Mesenteric fat pad (tissue), 1 donor: ENCODE results near the gene RAPGEF4. TPM values are rescaled to one million over a fixed set of nuclear protein-coding genes. Genes with fewer than 3 reads are reported as not detected.
"Not testable (repeated sequence)": the region's sequence is repeated elsewhere in the genome, so short reads cannot be mapped to it uniquely, and the experiment has no call there.

ENCODE experiments used
- DNase-seq: peaks from one replicate; pipeline ENCODE4 v3.0.0-alpha.2; 2020; ENCODE audit warnings: low spot score
- total RNA-seq: library from RNA; stranded (reverse); fragmentation: NEBNext Ultra II Directional; extraction: Animal tissue kit (Norgen Biotek cat#: 25700); gene quantifications from one replicate; pipeline ENCODE4 v1.2.1, GENCODE V29; 2021
- donor health status: DM: yes; HTN: yes; CAD: no.

Gene RAPGEF4
- total RNA-seq, 1 donor from 2014 or later, result 10.4 TPM

DNA sequence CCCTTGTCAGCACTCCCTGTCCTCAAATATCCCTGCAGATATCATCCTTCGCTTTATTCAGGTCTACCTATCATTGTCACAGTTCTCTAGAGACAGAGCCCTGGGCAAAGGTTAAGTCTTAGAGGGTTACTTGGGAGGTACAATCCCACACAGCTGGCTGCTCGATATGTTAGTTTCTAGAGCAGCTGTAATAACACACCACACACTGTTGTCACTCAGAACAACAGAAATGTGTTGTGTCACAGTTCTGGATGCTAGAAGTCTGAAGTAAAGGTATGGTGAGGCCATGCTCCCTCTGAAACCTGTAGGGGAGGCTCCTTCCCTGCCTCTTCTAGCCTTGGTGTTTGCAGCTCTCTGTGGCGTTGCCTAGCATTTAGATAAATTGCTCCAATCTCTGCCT lies 9.9 kb upstream of the RAPGEF4 start:
- no peak for DNase-seq

GRCh38 chr2:172726172-172726735 lies 9.4 kb upstream of the RAPGEF4 start:
- no peak for DNase-seq

- DNase-seq, result no peak
Measured at GRCh38 chr2:172730411-172730810, 5.2 kb upstream of the RAPGEF4 start.

DNA sequence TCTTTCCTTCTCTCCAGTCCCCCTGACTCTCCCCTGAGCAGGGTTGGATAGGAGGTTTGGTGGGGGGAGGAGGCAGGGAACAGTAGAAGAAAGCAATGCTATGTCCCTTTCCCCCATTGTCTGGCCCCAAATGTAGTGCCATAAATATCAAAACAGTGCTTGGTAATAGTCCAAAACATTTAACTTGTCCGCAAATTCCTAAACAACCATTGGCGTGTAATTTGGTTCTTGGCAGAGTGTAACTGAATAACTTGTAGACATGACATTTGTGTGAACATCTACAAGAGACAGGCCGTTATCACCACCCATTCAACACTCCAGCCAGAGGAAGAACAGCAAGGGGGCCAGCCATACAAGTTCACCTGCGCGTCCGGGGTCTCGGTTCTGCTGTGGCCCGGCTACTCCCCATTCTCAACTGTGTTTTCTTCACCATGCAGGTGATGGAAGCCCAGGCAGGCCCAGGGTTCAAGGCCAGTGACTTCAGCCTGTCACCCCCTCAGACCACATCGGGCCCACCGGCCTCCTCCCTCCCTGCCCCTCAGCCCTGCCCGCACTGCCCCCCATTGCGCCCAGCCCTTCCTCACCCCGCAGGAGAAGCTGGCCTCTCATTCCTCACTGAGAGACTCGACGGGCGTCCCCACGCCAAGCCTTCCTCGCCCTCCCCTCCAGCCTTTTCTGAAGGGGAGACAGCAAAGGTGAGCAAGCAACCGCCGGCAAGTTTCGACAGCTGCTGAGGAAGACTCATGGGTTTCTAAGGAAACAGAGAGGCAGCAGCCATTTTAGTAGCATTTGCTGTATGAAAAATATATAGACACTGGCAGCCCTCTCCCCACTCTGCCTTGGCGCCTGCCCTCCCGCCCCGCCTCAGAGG lies 699 bp upstream of the RAPGEF4 start:
- no peak for DNase-seq

- no peak for DNase-seq
Measured at GRCh38 chr2:172736424-172737174, 954 bp downstream of the RAPGEF4 start.

DNA sequence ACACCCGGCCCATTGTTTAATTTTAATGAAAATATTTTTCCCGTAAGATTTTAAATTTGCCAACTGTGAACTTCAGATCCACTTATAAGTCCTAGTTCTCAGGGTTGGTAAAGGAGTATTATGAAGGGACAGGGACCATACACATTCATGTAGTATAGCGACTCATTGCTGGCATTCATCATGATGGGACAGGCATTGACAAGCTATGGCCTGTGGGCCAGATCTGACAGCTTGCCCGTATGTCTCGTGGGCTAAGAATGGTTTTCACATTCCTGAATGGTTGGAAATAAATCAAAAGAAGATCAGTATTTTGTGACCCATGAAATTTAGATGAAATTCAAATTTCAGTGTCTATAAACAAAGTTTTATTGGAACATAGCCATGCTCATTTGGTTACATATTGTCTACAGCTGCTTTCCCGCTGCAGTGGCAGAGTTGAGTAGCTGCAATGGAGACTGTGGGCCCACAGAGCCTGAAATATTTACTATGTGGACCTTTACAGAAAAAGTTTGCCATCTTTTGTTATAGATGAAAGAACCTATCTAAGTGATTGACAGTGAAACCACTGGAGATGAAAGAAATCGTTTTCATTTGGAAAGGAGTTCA lies 4.1 kb downstream of the RAPGEF4 start:
- DNase-seq, result no peak

GRCh38 chr2:172740856-172741255 lies 5.2 kb downstream of the RAPGEF4 start:
- no peak for DNase-seq

GRCh38 chr2:172742931-172743540 lies 7.4 kb downstream of the RAPGEF4 start:
- DNase-seq, result no peak

DNA sequence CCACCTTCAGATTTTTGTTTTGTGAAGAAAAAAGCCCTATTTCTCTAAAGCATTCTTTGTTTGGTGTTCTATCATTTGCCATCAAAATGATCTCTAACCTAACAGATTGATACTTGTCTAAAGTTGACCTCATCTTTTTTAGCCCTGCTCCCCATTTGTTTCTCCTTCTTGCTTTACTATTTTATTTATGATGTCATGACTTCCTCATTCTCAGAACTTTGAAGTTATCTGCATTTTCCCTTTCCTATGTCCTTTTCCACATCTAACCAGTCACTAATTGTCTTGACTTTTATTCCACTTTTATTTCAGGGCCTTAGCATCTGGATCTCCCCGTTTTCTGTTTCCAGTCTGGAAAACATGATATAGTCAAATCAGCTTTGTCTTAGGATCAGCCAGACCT lies 8.3 kb downstream of the RAPGEF4 start:
- DNase-seq, result no peak

DNA sequence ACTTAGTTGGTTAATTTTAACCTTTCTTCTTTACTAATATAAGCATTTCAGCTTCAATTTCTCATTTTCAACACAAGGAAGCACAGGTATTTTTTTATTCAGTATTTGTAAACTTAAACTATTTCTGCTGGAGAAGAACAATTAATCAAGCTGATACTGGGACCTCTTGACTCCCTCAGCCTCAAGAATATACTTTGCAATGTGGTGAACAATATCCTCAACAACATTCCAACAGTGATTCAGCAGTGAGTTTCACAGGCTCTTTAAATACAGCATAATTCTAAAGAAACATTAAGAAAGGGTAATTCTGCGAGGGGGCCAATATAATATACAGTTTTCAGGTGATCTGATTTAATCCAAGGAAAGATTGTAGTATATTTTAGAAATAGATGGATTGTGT lies 10.0 kb downstream of the RAPGEF4 start:
- no peak for DNase-seq

GRCh38 chr2:172748543-172748942 lies 12.9 kb downstream of the RAPGEF4 start:
- not testable (repeated sequence) for DNase-seq

DNA sequence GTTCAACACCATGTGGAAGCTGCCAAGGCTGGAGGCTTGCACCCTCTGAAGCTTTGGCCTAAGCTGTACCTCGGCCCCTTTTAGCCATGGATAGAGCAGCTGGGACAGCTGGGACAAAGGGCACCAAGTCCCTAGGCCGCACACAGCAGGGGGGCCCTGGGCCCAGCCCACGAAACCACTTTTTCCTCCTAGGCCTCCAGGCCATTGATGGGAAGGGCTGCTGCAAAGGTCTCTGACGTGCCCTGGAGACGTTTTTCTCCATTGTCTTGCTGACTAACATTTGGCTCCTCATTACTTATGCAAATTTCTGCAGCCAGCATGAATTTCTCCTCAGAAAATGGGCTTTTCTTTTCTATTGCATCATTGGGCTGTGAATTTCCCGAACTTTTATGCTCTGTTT lies 13.7 kb downstream of the RAPGEF4 start:
- DNase-seq, result no peak

DNA sequence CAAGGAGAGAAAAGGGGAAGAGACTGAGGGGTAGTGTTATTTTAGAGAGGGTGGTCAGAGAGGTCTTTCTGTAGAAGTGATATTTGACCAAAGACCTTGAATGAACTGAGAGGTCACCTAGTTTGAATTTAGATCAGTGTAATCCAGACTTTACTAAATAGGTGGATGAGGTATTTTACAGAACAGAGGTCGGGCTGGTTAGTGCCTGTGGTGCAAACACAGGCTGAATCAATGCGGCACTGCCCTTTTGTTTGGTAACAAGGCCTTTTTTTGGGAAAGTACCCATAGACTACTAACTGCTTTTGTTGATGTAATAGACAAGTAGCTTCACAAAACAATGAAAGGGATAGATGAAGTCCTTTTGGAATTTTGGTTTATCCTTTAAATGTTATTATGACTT lies 15.9 kb downstream of the RAPGEF4 start:
- no peak for DNase-seq

DNA sequence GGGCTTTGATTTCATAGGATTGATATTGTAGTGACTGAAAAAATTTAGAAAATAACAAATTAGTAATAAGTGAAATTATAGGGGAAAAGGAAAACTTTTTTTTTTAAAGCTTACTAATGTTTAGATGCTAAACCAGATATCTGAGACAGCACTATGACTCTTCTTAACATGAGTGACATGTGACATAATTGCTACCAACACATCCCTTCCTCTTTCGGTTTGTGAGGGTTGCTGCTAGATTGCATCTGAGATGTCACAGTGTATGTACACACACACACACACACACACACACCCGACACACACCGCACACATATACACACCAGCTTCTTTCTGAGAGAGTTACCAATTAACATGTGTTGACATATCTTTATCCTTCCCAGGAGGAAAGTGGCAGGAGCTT lies 18.0 kb downstream of the RAPGEF4 start:
- DNase-seq, result no peak

DNA sequence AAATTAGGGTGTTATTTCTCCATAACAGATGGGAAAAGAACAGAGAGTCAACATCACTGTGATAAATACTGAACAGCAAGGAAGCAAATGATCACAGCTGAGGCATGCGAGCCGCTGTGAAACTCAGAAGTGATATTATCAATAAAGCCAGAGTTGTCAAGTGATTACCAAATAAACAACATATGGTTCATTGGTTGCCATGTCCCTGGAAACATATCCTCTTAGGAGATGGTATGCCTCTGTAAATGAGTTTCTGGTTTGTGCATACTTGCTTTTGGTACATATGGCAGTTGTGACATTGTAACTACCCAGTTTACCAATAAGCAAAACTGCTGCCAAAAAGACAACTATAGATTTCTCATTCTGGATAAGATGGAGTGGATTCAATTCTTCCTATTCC lies 23.8 kb downstream of the RAPGEF4 start:
- DNase-seq, result no peak

- DNase-seq, result no peak
Measured at GRCh38 chr2:172761306-172761705, 25.7 kb downstream of the RAPGEF4 start.

GRCh38 chr2:172762574-172762973 lies 26.9 kb downstream of the RAPGEF4 start:
- DNase-seq, result no peak

GRCh38 chr2:172763079-172763478 lies 27.4 kb downstream of the RAPGEF4 start:
- no peak for DNase-seq

GRCh38 chr2:172765662-172766061 lies 30.0 kb downstream of the RAPGEF4 start:
- no peak for DNase-seq

DNA sequence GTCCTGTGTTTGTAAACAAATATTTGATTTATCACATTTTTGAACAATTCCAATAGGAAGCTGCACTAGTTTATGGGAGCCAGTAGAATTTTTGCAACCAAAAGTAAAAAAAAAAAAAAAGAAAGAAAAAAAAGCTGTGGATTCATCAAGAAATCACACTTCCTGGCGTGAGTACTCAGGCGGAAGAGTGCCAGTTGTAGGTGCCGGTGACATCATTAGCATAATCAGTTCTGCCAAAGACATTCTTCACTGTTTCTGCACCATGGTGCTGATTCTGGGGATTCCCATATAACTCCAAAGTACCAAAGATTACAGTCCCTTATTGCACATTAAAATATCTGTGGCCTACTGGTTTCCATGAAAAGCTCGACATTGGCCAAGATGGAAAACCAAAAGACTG lies 32.8 kb downstream of the RAPGEF4 start:
- no peak for DNase-seq

GRCh38 chr2:172769879-172770278 lies 34.2 kb downstream of the RAPGEF4 start:
- DNase-seq, result no peak
